ENCODE measurements around the gene HOGA1.

The HOGA1 gene

GRCh38 chr10:97585439-97585811, 1.2 kb downstream of the HOGA1 start:
- H3K4me1 ChIP-seq (ENCODE audit: insufficient read depth, low read length, severe bottlenecking): no peaks in the 10 kb centered on the region
- H3K4me2 ChIP-seq (ENCODE audit: low read length): no peak overlapping the region
- TF ChIP-seq CTCF (IDR thresholded peaks at IDR 0.05; ENCODE audit: low read length) (no peak), EZH2 (IDR thresholded peaks at IDR 0.05; ENCODE audit: borderline replicate concordance, low read length) (no peak)
- H2AFZ ChIP-seq (ENCODE audit: low read length): no peak overlapping the region
- H3K4me3 ChIP-seq (ENCODE audit: low read depth, low read length, poor library complexity, severe bottlenecking): no peak overlapping the region
- H3K79me2 ChIP-seq (ENCODE audit: insufficient read depth, low read length): no peaks in the 10 kb centered on the region
- no peaks in the 10 kb centered on the region for H3K9me3 ChIP-seq (ENCODE audit: low read length)
- no peaks in the 10 kb centered on the region for H3K27me3 ChIP-seq (ENCODE audit: insufficient read depth, low read length)
- no peaks in the 10 kb centered on the region for H3K9me2 ChIP-seq (ENCODE audit: low read depth, low read length)
- H3K27ac ChIP-seq (ENCODE audit: low read depth, low read length, poor library complexity, severe bottlenecking): no peak overlapping the region
- H3K36me3 ChIP-seq (ENCODE audit: insufficient read depth, low read length): no peaks in the 10 kb centered on the region
- H4K20me1 ChIP-seq (ENCODE audit: insufficient read depth, low read length): no peaks in the 10 kb centered on the region
- no peaks in the 10 kb centered on the region for H3F3A ChIP-seq (ENCODE audit: insufficient read depth, low read length)
- no peak overlapping the region for H3K9ac ChIP-seq (ENCODE audit: low read length)

- Histone ChIP-seq H3K4me1 (ENCODE audit: insufficient read depth, low read length, severe bottlenecking) (no peaks in the 10 kb centered on the region), H3K27me3 (ENCODE audit: insufficient read depth, low read length) (no peaks in the 10 kb centered on the region), H2AFZ (ENCODE audit: low read length) (no peak overlapping the region), H3K9me2 (ENCODE audit: low read depth, low read length) (no peaks in the 10 kb centered on the region), H3K79me2 (ENCODE audit: insufficient read depth, low read length) (no peaks in the 10 kb centered on the region), H3K9me3 (ENCODE audit: low read length) (no peaks in the 10 kb centered on the region), H3K4me2 (ENCODE audit: low read length) (no peak overlapping the region), H3K4me3 (ENCODE audit: low read depth, low read length, poor library complexity, severe bottlenecking) (no peak overlapping the region), H3K9ac (ENCODE audit: low read length) (no peak overlapping the region), H3K36me3 (ENCODE audit: insufficient read depth, low read length) (no peaks in the 10 kb centered on the region), H4K20me1 (ENCODE audit: insufficient read depth, low read length) (no peaks in the 10 kb centered on the region), H3K27ac (ENCODE audit: low read depth, low read length, poor library complexity, severe bottlenecking) (no peak overlapping the region), H3F3A (ENCODE audit: insufficient read depth, low read length) (no peaks in the 10 kb centered on the region)
- TF ChIP-seq EZH2 (IDR thresholded peaks at IDR 0.05; ENCODE audit: borderline replicate concordance, low read length): no peak
- no peak for TF ChIP-seq CTCF (IDR thresholded peaks at IDR 0.05; ENCODE audit: low read length)
Measured at GRCh38 chr10:97587183-97587582, 3.0 kb downstream of the HOGA1 start.

GRCh38 chr10:97589479-97589878, 5.3 kb downstream of the HOGA1 start, which contains the start of gene C10orf62:
TSS of gene C10orf62 (plus strand) at chr10:97589721. CDS start at chr10:97589898, 177 bp downstream.
- Histone ChIP-seq H3K9ac (ENCODE audit: low read length) (no peak within 1 kb of the TSS), H3K4me3 (ENCODE audit: low read depth, low read length, poor library complexity, severe bottlenecking) (no peak within 1 kb of the TSS), H3K27me3 (ENCODE audit: insufficient read depth, low read length) (no peaks in the 10 kb centered on the region), H3K4me1 (ENCODE audit: insufficient read depth, low read length, severe bottlenecking) (no peaks in the 10 kb centered on the region), H3K79me2 (ENCODE audit: insufficient read depth, low read length) (no peaks in the 10 kb centered on the region), H4K20me1 (ENCODE audit: insufficient read depth, low read length) (no peaks in the 10 kb centered on the region), H2AFZ (ENCODE audit: low read length) (no peak within 1 kb of the TSS), H3F3A (ENCODE audit: insufficient read depth, low read length) (no peaks in the 10 kb centered on the region), H3K27ac (ENCODE audit: low read depth, low read length, poor library complexity, severe bottlenecking) (no peak within 1 kb of the TSS), H3K9me3 (ENCODE audit: low read length) (no peaks in the 10 kb centered on the region), H3K4me2 (ENCODE audit: low read length) (no peak within 1 kb of the TSS), H3K9me2 (ENCODE audit: low read depth, low read length) (no peaks in the 10 kb centered on the region), H3K36me3 (ENCODE audit: insufficient read depth, low read length) (no peaks in the 10 kb centered on the region)
- TF ChIP-seq EZH2 (IDR thresholded peaks at IDR 0.05; ENCODE audit: borderline replicate concordance, low read length): no peak
- no peak for TF ChIP-seq CTCF (IDR thresholded peaks at IDR 0.05; ENCODE audit: low read length)
